ENCODE data around the gene DMXL2.
"Not testable (repeated sequence)": the region's sequence is repeated elsewhere in the genome, so short reads cannot be mapped to it uniquely, and the experiment has no call there.

Gene DMXL2

DNA sequence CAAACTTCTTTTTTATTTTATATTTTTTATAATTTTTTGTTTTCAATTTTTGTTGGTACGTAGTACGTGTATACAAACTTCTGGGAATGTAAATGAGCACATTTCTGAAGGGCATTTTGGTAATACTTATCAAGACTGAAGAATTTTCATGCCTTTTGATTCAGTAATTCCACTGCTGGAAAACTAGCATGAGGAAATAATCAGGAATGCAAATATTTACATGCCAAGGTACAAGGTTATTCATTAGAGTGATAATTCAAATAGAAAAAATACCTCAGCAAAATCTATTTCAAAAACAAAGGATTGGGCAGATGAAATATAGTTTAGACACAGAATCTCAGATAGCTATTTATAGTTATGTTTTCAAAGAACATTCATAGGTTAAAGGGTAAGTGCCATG is 128.7 kb downstream of the DMXL2 start:
- no peak for DNase-seq (ENCODE audit: low read depth in 1 of 2, low spot score in 1 of 2)

- DNase-seq (ENCODE audit: low read depth in 1 of 2, low spot score in 1 of 2), result no peak
These were observed 130.0 kb downstream of the DMXL2 start for GRCh38 chr15:51492528-51492927.

DNA sequence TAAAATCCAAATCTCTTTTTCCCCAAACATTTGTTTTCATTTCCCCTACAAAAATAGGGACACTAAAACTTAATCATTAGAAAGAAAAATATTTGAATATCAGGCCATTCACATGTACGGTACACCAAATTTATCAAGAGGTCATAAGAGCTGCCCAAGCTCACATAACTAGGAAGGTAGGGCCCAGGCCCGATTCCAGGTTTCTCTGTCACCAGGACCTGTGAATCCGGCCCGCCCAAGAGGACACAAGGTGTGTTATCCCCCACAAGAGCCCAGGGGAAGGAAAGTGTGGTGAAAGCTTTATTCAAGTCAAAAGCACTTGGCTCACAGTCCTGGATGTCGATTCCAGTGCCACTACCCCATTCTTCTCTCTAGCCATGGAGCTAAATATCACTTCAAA is 130.6 kb downstream of the DMXL2 start:
- DNase-seq (ENCODE audit: low read depth in 1 of 2, low spot score in 1 of 2), result no peak

DNA sequence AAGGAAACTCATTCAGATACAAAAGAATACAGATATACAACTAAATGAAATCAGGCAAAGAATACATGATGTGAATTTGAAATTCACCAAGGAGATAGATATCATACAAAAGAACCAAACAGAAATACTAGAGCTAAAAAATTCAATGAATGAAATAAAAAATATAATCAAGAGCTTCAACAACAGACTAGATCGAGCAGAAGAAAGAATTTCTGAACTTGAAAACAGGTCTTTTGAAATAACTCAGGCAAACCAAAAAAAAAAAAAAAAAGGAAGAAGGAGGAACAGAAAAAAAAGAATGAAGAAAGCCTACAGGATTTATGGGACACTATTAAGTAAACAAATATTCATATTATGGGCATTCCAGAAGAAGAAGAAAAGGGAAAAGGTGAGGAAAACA is 137.8 kb downstream of the DMXL2 start:
- DNase-seq (ENCODE audit: low read depth in 1 of 2, low spot score in 1 of 2), result no peak

GRCh38 chr15:51483985-51484384 is 138.6 kb downstream of the DMXL2 start:
- DNase-seq (ENCODE audit: low read depth in 1 of 2, low spot score in 1 of 2), result no peak

DNA sequence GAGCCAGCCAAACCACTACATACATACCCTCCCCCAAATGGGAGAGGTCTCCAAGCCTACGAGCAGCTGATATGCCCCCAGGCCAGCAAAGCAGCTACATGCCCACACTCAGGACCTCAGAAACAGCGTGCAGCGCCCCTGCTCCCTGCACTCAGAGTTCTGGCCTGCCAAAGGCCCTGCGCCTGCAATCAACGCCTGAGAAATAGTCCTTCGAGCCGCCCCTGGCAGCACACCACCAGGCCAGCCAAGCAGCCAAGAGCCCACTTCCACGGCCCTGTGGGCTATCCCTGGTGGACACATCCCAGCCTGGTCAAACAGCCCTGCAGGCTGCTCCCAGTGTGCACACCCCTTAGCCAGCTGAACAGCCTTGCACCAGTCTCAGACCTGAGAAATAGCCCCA is 139.1 kb downstream of the DMXL2 start:
- no peak for DNase-seq (ENCODE audit: low read depth in 1 of 2, low spot score in 1 of 2)

GRCh38 chr15:51475736-51476135 is 146.8 kb downstream of the DMXL2 start:
- DNase-seq (ENCODE audit: low read depth in 1 of 2, low spot score in 1 of 2), result no peak

DNA sequence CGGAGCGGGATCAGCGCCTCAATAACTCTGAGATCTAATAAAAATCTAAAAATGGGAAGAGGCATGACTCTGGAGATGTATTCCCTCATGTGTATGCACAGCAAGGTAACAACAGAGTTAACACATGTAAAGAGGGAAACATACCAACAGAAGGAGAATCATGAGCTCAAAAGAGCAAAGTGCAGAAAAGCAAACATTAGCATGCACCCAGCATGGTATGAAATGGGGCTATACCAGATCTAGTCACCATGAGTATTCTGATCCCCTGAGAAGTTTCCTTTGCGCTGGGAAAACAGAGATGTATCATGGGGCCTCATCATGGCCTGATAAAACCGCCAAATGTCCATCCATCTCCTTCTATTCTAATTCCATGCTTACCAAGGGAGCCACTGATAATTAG is 152.1 kb downstream of the DMXL2 start:
- no peak for DNase-seq (ENCODE audit: low read depth in 1 of 2, low spot score in 1 of 2)

DNA sequence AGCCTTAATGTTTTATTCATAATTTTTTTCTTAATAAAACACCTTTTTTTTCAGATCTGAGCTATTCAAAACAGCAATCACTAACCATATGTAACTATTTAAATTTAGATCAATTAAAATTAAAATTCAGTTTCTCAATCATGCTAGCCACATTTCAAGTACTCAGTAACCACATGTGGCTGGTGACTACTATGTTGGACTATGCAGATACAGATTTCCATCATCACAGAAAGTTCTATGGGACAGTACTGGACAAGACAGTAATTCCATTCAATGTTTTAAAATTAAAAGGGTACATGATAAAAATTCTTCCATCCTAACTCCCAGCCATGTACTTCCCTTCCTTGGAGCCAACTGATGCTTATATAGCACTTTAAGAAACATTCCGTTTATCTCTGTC is 161.8 kb downstream of the DMXL2 start:
- no peak for DNase-seq (ENCODE audit: low read depth in 1 of 2, low spot score in 1 of 2)

DNA sequence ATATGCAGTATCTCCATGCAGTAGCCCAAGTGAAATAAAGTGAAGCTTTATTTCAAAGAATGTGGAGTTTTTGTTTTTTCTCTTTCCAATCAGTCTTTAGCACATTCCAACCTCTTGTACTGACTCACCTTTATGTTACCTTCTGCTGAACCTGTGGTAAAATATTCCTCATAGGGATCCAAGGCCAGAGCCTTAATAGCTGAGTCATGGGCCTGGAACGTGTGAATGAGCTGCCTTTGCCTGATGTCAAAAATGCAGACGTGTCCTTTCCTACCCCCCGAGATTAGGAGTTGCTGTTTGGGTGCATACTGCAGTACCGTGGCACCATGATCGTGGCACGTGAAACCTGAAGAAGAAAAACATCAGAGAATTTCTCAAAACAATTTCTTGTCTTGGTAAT is 172.6 kb downstream of the DMXL2 start:
- no peak for DNase-seq (ENCODE audit: low read depth in 1 of 2, low spot score in 1 of 2)

DNA sequence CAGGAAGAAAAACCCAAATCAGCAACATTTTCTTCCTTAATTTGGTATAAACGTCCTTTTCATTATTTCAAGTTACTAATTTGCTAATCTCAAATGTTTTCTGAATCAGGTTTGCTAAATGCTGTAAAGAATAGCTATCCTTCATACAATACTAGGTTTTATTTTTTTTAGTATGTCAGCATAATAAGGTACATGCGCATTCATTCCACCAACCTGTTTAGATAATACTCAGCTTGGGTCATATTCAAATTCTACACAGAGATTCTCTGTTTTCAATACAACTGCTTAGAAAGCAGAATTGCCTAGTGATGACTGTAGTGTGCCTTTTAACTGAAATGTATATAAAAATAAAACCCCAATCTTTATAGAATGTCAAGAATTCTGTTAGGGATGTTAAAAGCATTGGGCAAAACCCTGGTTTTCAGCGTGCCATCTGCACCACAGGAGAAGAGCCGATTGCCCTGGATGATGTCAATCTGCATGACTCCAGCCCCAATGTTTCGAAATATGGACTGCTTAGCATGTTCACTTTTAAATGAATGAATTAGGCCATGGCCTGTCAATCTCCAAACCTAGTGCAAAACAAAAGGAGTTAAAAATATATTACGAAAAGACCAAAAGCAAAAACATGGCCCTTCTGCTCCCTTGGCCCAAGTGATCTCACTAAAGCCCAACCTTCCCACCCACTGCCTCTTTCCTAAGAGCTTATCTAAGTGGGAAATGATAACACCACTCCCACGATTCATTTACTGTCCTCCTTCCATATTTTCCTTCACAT is 173.8 kb downstream of the DMXL2 start:
- DNase-seq (ENCODE audit: low read depth in 1 of 2, low spot score in 1 of 2), result no peak

- DNase-seq (ENCODE audit: low read depth in 1 of 2, low spot score in 1 of 2), result no peak
These were observed 174.5 kb downstream of the DMXL2 start for GRCh38 chr15:51447855-51448621.

GRCh38 chr15:51446029-51446744 is 176.4 kb downstream of the DMXL2 start:
- not testable (repeated sequence) for DNase-seq (ENCODE audit: low read depth in 1 of 2, low spot score in 1 of 2)

DNA sequence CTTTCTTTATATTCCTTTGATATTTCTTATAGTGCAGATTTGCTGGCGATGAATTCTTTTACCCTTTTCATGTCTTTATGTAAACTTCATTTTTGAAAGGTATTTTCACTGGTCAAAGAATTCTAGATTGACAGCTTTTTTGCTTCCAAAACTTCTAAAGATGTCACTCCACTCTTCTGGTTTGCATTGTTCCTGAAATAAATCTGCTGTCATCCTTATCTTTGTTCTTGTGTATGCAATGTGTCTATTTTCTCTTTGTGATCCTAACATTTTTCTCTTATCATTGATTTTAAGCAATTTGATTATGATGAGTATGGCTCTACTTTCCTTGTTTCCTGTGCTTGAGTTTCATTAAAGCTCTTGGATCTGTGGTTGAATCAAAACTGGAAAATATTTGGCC is 177.8 kb downstream of the DMXL2 start:
- no peak for DNase-seq (ENCODE audit: low read depth in 1 of 2, low spot score in 1 of 2)

DNA sequence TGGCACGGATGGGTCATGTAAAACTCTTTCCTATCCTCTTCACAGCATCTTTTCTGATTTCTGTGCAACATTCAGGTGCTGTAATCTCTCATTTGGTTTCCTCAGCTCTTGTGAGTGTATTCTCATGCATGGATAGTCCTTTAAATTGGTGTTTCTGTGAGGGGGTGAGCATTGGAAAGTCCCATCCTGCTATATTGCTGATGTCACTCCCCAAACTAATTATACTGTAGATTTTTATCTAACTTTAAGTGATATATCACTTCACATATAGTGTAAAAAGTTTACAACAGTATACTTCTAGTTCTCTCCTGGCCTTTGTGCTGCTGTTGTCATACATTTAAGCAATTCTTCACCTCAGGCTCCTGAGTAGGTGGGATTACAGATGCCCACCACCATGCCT is 178.5 kb downstream of the DMXL2 start:
- no peak for DNase-seq (ENCODE audit: low read depth in 1 of 2, low spot score in 1 of 2)

DNA sequence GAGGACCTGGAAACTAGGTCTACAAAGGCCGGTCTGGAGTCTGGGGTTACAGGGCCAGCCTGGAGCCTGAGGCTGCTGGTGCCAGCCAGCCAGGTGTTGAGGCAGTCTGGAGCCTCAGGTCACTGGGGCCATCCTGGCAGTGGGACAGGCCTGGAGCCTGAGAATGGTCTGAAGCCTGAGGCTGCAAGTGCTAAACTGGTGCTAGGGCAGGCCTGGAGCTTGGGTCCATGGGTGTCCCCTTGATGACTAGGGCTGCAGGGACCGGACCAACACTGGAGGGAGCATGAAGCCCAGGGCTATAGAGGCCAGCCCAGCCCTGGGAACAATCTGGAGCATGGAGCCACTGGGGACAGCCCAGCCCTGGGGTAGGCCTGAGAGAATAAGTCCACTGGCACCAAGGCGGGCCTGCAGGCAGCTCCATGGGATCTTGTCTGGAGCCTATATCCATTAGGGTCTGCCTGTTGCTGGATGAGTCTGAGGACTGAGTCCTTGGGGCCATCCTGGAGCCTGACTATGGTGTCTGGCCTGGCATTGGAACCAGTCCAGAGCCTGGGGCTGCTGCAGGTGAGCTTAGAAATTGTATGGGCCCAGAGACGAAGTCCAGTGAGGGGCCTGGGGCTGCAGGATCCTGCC is 179.2 kb downstream of the DMXL2 start:
- DNase-seq (ENCODE audit: low read depth in 1 of 2, low spot score in 1 of 2), result no peak

DNA sequence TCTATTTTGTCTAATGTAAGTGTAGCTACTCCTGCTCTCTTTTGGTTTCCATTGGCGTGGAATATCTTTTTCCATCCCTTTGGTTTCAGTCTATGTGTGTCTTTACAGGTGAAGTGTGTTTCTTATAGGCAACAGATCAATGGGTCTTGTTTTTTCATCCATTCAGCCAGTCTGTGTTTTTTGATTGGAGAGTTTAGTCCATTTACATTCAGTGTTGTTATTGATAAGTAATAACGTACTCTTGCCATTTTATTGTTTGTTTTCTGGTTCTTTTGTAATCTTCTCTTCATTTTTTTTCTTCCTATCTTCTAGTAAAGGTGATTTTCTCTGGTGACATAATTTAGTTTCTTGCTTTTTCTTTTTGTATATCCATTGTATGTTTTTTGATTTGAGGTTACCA is 184.0 kb downstream of the DMXL2 start:
- no peak for DNase-seq (ENCODE audit: low read depth in 1 of 2, low spot score in 1 of 2)

DNA sequence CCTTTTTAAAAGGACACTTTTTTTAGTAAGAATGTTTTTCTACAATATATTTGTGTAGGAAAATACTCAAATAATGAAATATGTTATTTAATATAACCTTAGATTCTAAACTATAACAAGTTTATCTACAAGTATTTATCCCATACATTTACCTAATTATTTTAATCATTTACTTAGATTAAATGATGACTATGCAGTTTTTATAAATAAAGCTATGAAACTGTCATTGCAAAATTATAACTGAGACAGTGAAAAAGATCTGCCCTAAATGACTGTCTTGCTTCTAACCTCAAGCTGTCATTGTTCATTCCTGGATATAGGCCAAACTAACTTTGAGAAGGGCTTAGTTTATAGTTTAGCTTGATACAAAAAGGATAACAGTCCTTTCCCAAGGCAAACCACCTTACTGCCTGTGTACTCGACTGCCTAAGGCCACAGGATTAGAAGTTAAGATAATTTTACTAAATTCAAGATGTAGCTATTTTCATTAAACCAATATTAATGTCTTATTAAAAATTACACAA is 197.0 kb downstream of the DMXL2 start:
- no peak for DNase-seq (ENCODE audit: low read depth in 1 of 2, low spot score in 1 of 2)

GRCh38 chr15:51424780-51425179 is 197.8 kb downstream of the DMXL2 start:
- DNase-seq (ENCODE audit: low read depth in 1 of 2, low spot score in 1 of 2), result no peak

GRCh38 chr15:51423040-51423439 is 199.5 kb downstream of the DMXL2 start:
- not testable (repeated sequence) for DNase-seq (ENCODE audit: low read depth in 1 of 2, low spot score in 1 of 2)

DNA sequence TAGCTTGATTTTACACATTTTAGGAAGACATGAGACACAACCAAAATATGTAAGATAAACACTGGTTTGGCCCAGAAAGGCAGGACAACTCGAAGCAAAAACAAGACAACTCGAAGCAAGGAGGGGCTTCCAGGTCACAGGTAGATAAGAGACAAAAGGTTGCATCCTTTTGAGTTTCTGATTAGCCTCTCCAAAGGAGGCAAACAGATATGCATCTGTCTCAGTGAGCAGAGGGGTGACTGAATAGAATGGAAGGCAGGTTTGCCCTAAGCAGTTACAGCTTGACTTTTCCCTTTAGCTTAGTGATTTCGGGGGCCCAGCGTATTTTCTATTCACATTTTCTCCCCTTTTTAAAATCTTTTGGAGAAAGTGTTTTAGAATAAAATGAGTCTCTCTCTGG is 206.4 kb downstream of the DMXL2 start:
- no peak for DNase-seq (ENCODE audit: low read depth in 1 of 2, low spot score in 1 of 2)

All from activated T-helper 1 cell treated with anti-CD3 and anti-CD28 coated beads, Interleukin-2, amount 50 U/mL, for 16 hours (primary cell).